HEK293 (cell line): ENCODE data around the gene EDEM3.

Experiments used
- CTCF ChIA-PET: fragments of 350-600 bp; formaldehyde crosslinking; extraction: SDS; loops from one replicate; lab custom pipeline; 2021; ENCODE audit warnings: antibody characterized with exemption; lab: Yijun Ruan, JAX
- POLR2A ChIA-PET: fragments of 300-600 bp; formaldehyde crosslinking; extraction: SDS; loops from one replicate; lab custom pipeline; 2020; ENCODE audit warnings: antibody characterized with exemption, inconsistent platforms; lab: Yijun Ruan, JAX
- H3K27ac ChIP-seq: fragments of 200-500 bp; sonication (Bioruptor generic); 2 replicates; pipeline ENCODE4 v1.5.1; 2014; ENCODE audit warnings: low read depth, low read length, control low read depth, inconsistent platforms; ENCODE audit errors: extremely low read depth
- H3K36me3 ChIP-seq, 2 experiments: fragments of 200-500 bp in 1 of 2; sonication (Bioruptor generic) in 1 of 2; 1 replicate in 1 of 2; 2 replicates in 1 of 2; pipeline ENCODE4 v1.5.1; 2014 to 2017; ENCODE audit warnings: inconsistent platforms in 2 of 2, low read length in 2 of 2; ENCODE audit not compliant: control insufficient read depth in 2 of 2, insufficient read depth in 1 of 2
- H3K4me1 ChIP-seq: fragments of 200-500 bp; sonication (Bioruptor generic); 2 replicates; pipeline ENCODE4 v1.5.1; 2014; ENCODE audit warnings: mild to moderate bottlenecking, low read length, inconsistent platforms; ENCODE audit not compliant: control insufficient read depth, insufficient read depth
- H3K4me3 ChIP-seq: 2 replicates; pipeline ENCODE4 v1.5.1; 2011; ENCODE audit warnings: low read depth, mild to moderate bottlenecking, control low read depth, low read length, moderate library complexity
- H3K9me3 ChIP-seq: fragments of 200-500 bp; sonication (Bioruptor generic); 2 replicates; pipeline ENCODE4 v1.5.1; 2014; ENCODE audit warnings: low read depth, low read length, inconsistent platforms; ENCODE audit not compliant: control insufficient read depth, insufficient read depth
- GLI2 ChIP-seq: fragments of 450-650 bp; formaldehyde crosslinking; IDR thresholded peaks from 2 replicates; pipeline ENCODE4; 2017; ENCODE audit warnings: missing biosample characterization, missing genetic modification characterization, low read depth, borderline replicate concordance
- KLF7 ChIP-seq: fragments of 450-650 bp; formaldehyde crosslinking; IDR thresholded peaks from 2 replicates; pipeline ENCODE4 v1.5.1; 2016; ENCODE audit warnings: missing biosample characterization, missing genetic modification characterization, borderline replicate concordance
- PRDM1 ChIP-seq: fragments of 450-650 bp; formaldehyde crosslinking; IDR thresholded peaks from 2 replicates; pipeline ENCODE4; 2016; ENCODE audit warnings: missing biosample characterization, missing genetic modification characterization
- PRDM6 ChIP-seq: fragments of 450-650 bp; formaldehyde crosslinking; IDR thresholded peaks from 2 replicates; pipeline ENCODE4 v1.5.1; 2017; ENCODE audit warnings: missing biosample characterization, missing genetic modification characterization
- ZBTB10 ChIP-seq: fragments of 450-650 bp; formaldehyde crosslinking; IDR thresholded peaks from 2 replicates; pipeline ENCODE4 v1.5.1; 2016; ENCODE audit warnings: missing biosample characterization, missing genetic modification characterization
- ZBTB17 ChIP-seq: fragments of 450-650 bp; formaldehyde crosslinking; IDR thresholded peaks from 2 replicates; pipeline ENCODE4 v1.5.1; 2016; ENCODE audit warnings: missing biosample characterization, missing genetic modification characterization
- ZBTB21 ChIP-seq: fragments of 450-650 bp; formaldehyde crosslinking; IDR thresholded peaks from 2 replicates; pipeline ENCODE4 v1.5.1; 2017; ENCODE audit warnings: missing biosample characterization, missing genetic modification characterization
- ZFP3 ChIP-seq: fragments of 450-650 bp; formaldehyde crosslinking; IDR thresholded peaks from 2 replicates; pipeline ENCODE4 v1.5.1; 2016; ENCODE audit warnings: low read depth, missing biosample characterization, missing genetic modification characterization
- ZFP37 ChIP-seq: fragments of 450-650 bp; formaldehyde crosslinking; IDR thresholded peaks from 2 replicates; pipeline ENCODE4 v1.5.1; 2016; ENCODE audit warnings: missing biosample characterization, missing genetic modification characterization
- ZFP41 ChIP-seq: fragments of 450-650 bp; formaldehyde crosslinking; IDR thresholded peaks from 2 replicates; pipeline ENCODE4 v1.5.1; 2016; ENCODE audit warnings: missing biosample characterization, missing genetic modification characterization, borderline replicate concordance
- ZNF155 ChIP-seq: fragments of 450-650 bp; formaldehyde crosslinking; IDR thresholded peaks from 2 replicates; pipeline ENCODE4 v1.5.1; 2016; ENCODE audit warnings: missing biosample characterization, missing genetic modification characterization
- ZNF174 ChIP-seq: fragments of 450-650 bp; formaldehyde crosslinking; IDR thresholded peaks from 2 replicates; pipeline ENCODE4 v1.5.0; 2017; ENCODE audit warnings: missing biosample characterization, mild to moderate bottlenecking, missing genetic modification characterization
- ZNF24 ChIP-seq: fragments of 450-650 bp; formaldehyde crosslinking; IDR thresholded peaks from 2 replicates; pipeline ENCODE4 v1.5.1; 2016; ENCODE audit warnings: missing biosample characterization, missing genetic modification characterization
- ZNF366 ChIP-seq: fragments of 450-650 bp; formaldehyde crosslinking; conservative IDR thresholded peaks from 2 replicates; pipeline ENCODE4 v1.5.1; 2016; ENCODE audit warnings: missing biosample characterization, missing genetic modification characterization
- ZNF513 ChIP-seq: fragments of 450-650 bp; IDR thresholded peaks from 2 replicates; pipeline ENCODE4 v1.5.1; 2018; ENCODE audit warnings: missing biosample characterization, missing genetic modification characterization
- ZNF610 ChIP-seq: fragments of 450-650 bp; formaldehyde crosslinking; IDR thresholded peaks from 2 replicates; pipeline ENCODE4 v1.5.1; 2016; ENCODE audit warnings: missing biosample characterization, missing genetic modification characterization, borderline replicate concordance
- ZNF624 ChIP-seq: fragments of 450-650 bp; formaldehyde crosslinking; IDR thresholded peaks from 2 replicates; pipeline ENCODE4 v1.5.1; 2017; ENCODE audit warnings: missing biosample characterization, missing genetic modification characterization
- ZNF660 ChIP-seq: fragments of 450-650 bp; IDR thresholded peaks from 2 replicates; pipeline ENCODE4 v1.5.1; 2018; ENCODE audit warnings: missing biosample characterization, mild to moderate bottlenecking, missing genetic modification characterization
- ZNF791 ChIP-seq: fragments of 450-650 bp; formaldehyde crosslinking; IDR thresholded peaks from 2 replicates; pipeline ENCODE4 v1.5.1; 2016; ENCODE audit warnings: missing biosample characterization, missing genetic modification characterization
- ZNF837 ChIP-seq: fragments of 450-650 bp; formaldehyde crosslinking; IDR thresholded peaks from 2 replicates; pipeline ENCODE4 v1.5.1; 2016; ENCODE audit warnings: missing biosample characterization, missing genetic modification characterization
- ZSCAN23 ChIP-seq: fragments of 450-650 bp; formaldehyde crosslinking; IDR thresholded peaks from 2 replicates; pipeline ENCODE4 v1.5.1; 2016; ENCODE audit warnings: missing biosample characterization, missing genetic modification characterization
- ZSCAN30 ChIP-seq: fragments of 450-650 bp; IDR thresholded peaks from 2 replicates; pipeline ENCODE4 v1.5.1; 2018; ENCODE audit warnings: missing biosample characterization, mild to moderate bottlenecking, missing genetic modification characterization, moderate library complexity
- TF ChIP-seq, protein P1 (sequence below): fragments of 450-650 bp; formaldehyde crosslinking; IDR thresholded peaks from 2 replicates; pipeline ENCODE4 v1.5.1; 2016; ENCODE audit warnings: missing biosample characterization, missing genetic modification characterization

Gene EDEM3

DNA sequence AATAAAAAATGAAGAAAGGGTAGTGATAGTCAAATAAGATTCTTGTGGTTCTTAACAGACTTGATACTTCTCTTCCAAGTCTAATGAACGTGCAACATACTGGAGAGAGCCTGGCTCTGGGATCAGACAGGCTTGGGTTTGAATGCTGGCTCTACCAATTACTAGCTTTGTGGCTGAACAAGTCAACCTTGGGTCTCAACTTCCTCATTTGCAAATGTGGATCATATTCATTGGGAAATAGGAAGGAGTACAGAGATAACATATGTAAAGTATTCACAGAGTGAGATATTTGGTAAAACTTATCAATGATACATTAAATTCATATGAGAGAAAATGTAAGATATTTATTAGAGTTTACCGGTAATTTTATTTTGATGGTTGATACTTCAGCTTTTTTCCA, 2.0 kb downstream of the EDEM3 start:
- Histone ChIP-seq H3K4me1 (peaks cover 3% of the 10 kb centered on the region; the same call in 1 of the 2 replicates), H3K36me3 (no peaks in the 10 kb centered on the region), H3K27ac (no peak overlapping the region), H3K9me3 (no peaks in the 10 kb centered on the region)
- CTCF ChIA-PET = interaction anchor here (1.1 kb wide), 1 partner anchor 9 kb away, joined by 5 read pairs; no protein-coding TSS in a partner anchor
- TF ChIP-seq ZFP37 (tag by site-specific recombination) (no peak), ZNF24 (no peak), ZBTB17 (tag by site-specific recombination) (peak; percentile 56; the same call in 1 of the 2 replicates)
- TF ChIP-seq, all 188 proteins: peak for 1
- POLR2A ChIA-PET = interaction anchor here (0.7 kb wide), 1 partner anchor 99 kb away, joined by 4 read pairs; no protein-coding TSS in a partner anchor
- no peak overlapping the region for H3K4me3 ChIP-seq

GRCh38 chr1:184748740-184749139, 5.9 kb downstream of the EDEM3 start:
- Histone ChIP-seq H3K27ac (no peak overlapping the region), H3K4me1 (peaks cover 11% of the 10 kb centered on the region; the same call in 1 of the 2 replicates)
- CTCF ChIA-PET = interaction anchor here (0.7 kb wide), 1 partner anchor 227 kb away, joined by 4 read pairs; no protein-coding TSS in a partner anchor

GRCh38 chr1:184747089-184747955, 7.3 kb downstream of the EDEM3 start:
- CTCF ChIA-PET = interaction anchor here (0.5 kb wide), 1 partner anchor 890 kb away, joined by 3 read pairs; no protein-coding TSS in a partner anchor
- Histone ChIP-seq H3K36me3 (no peaks in the 10 kb centered on the region), H3K4me3 (no peak overlapping the region), H3K4me1 (peaks cover 8% of the 10 kb centered on the region; the same call in 1 of the 2 replicates), H3K9me3 (no peaks in the 10 kb centered on the region), H3K27ac (no peak overlapping the region)
- POLR2A ChIA-PET = no interaction called here
- no peak for TF ChIP-seq ZNF791 (tag by site-specific recombination)
- TF ChIP-seq ZNF155 = no peak
- TF ChIP-seq ZFP3 (tag by site-specific recombination) = no peak
- no peak for TF ChIP-seq ZBTB17 (tag by site-specific recombination)
- TF ChIP-seq ZNF660 (tag by site-specific recombination) = no peak
- TF ChIP-seq PRDM1 (tag by site-specific recombination) = no peak
- no peak for TF ChIP-seq ZBTB21 (tag by site-specific recombination)
- TF ChIP-seq ZNF610 (tag by site-specific recombination) = no peak
- no peak for TF ChIP-seq ZBTB10 (tag by site-specific recombination)
- TF ChIP-seq ZSCAN23 (tag by site-specific recombination) = no peak
- no peak for TF ChIP-seq ZNF624 (tag by site-specific recombination)
- TF ChIP-seq ZNF174 = no peak
- TF ChIP-seq, protein P1, sequence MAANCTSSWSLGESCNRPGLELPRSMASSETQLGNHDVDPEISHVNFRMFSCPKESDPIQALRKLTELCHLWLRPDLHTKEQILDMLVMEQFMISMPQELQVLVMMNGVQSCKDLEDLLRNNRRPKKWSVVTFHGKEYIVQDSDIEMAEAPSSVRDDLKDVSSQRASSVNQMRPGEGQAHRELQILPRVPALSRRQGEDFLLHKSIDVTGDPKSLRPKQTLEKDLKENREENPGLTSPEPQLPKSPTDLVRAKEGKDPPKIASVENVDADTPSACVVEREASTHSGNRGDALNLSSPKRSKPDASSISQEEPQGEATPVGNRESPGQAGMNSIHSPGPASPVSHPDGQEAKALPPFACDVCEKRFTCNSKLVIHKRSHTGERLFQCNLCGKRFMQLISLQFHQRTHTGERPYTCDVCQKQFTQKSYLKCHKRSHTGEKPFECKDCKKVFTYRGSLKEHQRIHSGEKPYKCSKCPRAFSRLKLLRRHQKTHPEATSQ (tag by site-specific recombination) = no peak
- TF ChIP-seq PRDM6 (tag by site-specific recombination) = no peak
- no peak for TF ChIP-seq ZFP41 (tag by site-specific recombination)
- TF ChIP-seq ZNF837 (tag by site-specific recombination) = no peak
- TF ChIP-seq ZSCAN30 = no peak
- TF ChIP-seq ZNF366 = no peak

More at GRCh38 chr1:184748740-184749139, 5.9 kb downstream of the EDEM3 start:
- Histone ChIP-seq H3K9me3 (no peaks in the 10 kb centered on the region), H3K4me3 (no peak overlapping the region), H3K36me3 (no peaks in the 10 kb centered on the region)
- TF ChIP-seq GLI2 (tag by site-specific recombination) (no peak), KLF7 (tag by site-specific recombination) (no peak), ZNF513 (no peak)
- POLR2A ChIA-PET = no interaction called here
